ENCODE data around the gene RTTN. TPM values are rescaled to one million over a fixed set of nuclear protein-coding genes. Genes with fewer than 3 reads are reported as not detected.

RTTN gene
- total and polyA plus RNA-seq, 2 of the 4 experiments (the other 2 are of a cell fraction): 5.8 to 19.9 TPM

- Histone ChIP-seq H3K18ac (ENCODE audit: low read depth, low read length) (no peak overlapping the region), H3K56ac (ENCODE audit: extremely low read depth, insufficient read depth, low read length) (no peak overlapping the region), H4K5ac (ENCODE audit: low read depth, low read length) (no peak overlapping the region), H3K9me1 (ENCODE audit: insufficient read depth, low read length) (no peaks in the 10 kb centered on the region), H2BK5ac (ENCODE audit: low read depth, low read length, poor library complexity, severe bottlenecking) (no peak overlapping the region), H3K9ac (ENCODE audit: low read depth, low read length) (no peak overlapping the region), H3K27me3 (ENCODE audit: control insufficient read depth, insufficient read depth, low read length) (peaks cover 4% of the 10 kb centered on the region), H4K91ac (ENCODE audit: insufficient read depth, low read depth, low read length) (no peak overlapping the region), H3K4me1 (ENCODE audit: control insufficient read depth, insufficient read depth, low read length) (peaks cover 2% of the 10 kb centered on the region; the same call in 1 of the 2 replicates), H2BK15ac (ENCODE audit: low read depth, low read length) (no peak overlapping the region), H3K23ac (ENCODE audit: low read depth, low read length) (no peak overlapping the region), H3K4me2 (ENCODE audit: low read depth, low read length) (no peak overlapping the region), H3K27ac (ENCODE audit: insufficient read depth, low read length) (no peak overlapping the region), H3K4me3 (ENCODE audit: insufficient read depth, low read depth, low read length) (no peak overlapping the region), H2AK9ac (replicated peaks; ENCODE audit: low read depth, low read length, poor library complexity) (no peak overlapping the region), H4K20me1 (ENCODE audit: insufficient read depth, low read length) (no peaks in the 10 kb centered on the region), H3K36me3 (ENCODE audit: control insufficient read depth, insufficient read depth, low read length) (no peaks in the 10 kb centered on the region), H3K4ac (ENCODE audit: low read depth, low read length) (no peak overlapping the region), H2AK5ac (ENCODE audit: low read depth, low read length) (no peak overlapping the region), H3K9me3 (ENCODE audit: control insufficient read depth, insufficient read depth, low read length) (no peaks in the 10 kb centered on the region), H2BK120ac (ENCODE audit: low read depth, low read length) (no peak overlapping the region), H3K79me1 (ENCODE audit: low read depth in 1 of 2, low read length in 2 of 2) (no peaks in the 10 kb centered on the region), H2BK20ac (ENCODE audit: low read depth, low read length) (no peak overlapping the region), H3K14ac (replicated peaks; ENCODE audit: low read depth, low read length) (no peak overlapping the region), H4K8ac (ENCODE audit: low read depth in 2 of 2, low read length in 2 of 2) (no peak overlapping the region), H2AFZ (replicated peaks; ENCODE audit: low read length, poor library complexity) (no peak overlapping the region)
- no TSS peak for BruUV-seq (replicated peaks)
- CTCF ChIA-PET: no interaction called here
- POLR2A ChIA-PET (ENCODE audit: unreplicated experiment): no interaction called here
- no peak for ATAC-seq (ENCODE audit: low read depth)
- dilution Hi-C loops (cut with HindIII; ENCODE audit: low sequenced_read_pairs, unreplicated experiment) (no loop called here), in situ Hi-C loops (cut with MboI; ENCODE audit: low sequenced_read_pairs) (no loop called here), intact Hi-C loops (cut with micrococcal nuclease) (no loop called here)
- no peak for TF ChIP-seq MAZ (IDR thresholded peaks at IDR 0.05; ENCODE audit: borderline replicate concordance, low read depth, low read length)
- TF ChIP-seq ELK1 (IDR thresholded peaks at IDR 0.05; ENCODE audit: borderline replicate concordance, low read depth, low read length): no peak
- TF ChIP-seq MXI1 (IDR thresholded peaks at IDR 0.05; ENCODE audit: borderline replicate concordance, low read depth, low read length): no peak
- 60% methylated on average over 1 of the region's 5 CpGs; no CpG with 5 or more reads in 1 of the 2 experiments for WGBS, 2 experiments (ENCODE audit: extremely low coverage in 2 of 2, insufficient read length in 1 of 2)
- DNase-seq: no peak
Observed at GRCh38 chr18:70220628-70221027, 15.1 kb upstream of the RTTN start.
